H1 (cell line): ENCODE measurements around the gene ASCL5. TPM values are rescaled to one million over a fixed set of nuclear protein-coding genes. Genes with fewer than 3 reads are reported as not detected.

Experiments
- KDM5A ChIP-seq: fragments of 200-600 bp; IDR thresholded peaks from 2 replicates; pipeline ENCODE4 v1.7.1; 2012; ENCODE audit warnings: mild to moderate bottlenecking, low read length, inconsistent platforms, mixed read lengths
- MAFK ChIP-seq: IDR thresholded peaks from 2 replicates; pipeline ENCODE4 v1.6.1; 2012; ENCODE audit warnings: low read depth, mild to moderate bottlenecking, improper control_type of control experiment, low read length
- SRF ChIP-seq: IDR thresholded peaks from 2 replicates; pipeline ENCODE4 v1.6.1; 2011; ENCODE audit warnings: mild to moderate bottlenecking, low read depth, low read length, moderate library complexity
- TAF7 ChIP-seq: optimal IDR thresholded peaks from 2 replicates; pipeline ENCODE3; 2011; ENCODE audit warnings: low read depth, mild to moderate bottlenecking, inconsistent platforms, low read length, moderate library complexity, borderline replicate concordance
- polyA plus RNA-seq, 7 experiments: library from polyadenylated mRNA; depleted of rRNA in 3 of 7; stranded (reverse) in 5 of 7; unstranded in 2 of 7; fragments of >200 nt in 5 of 7; fragments of 200-250 nt in 2 of 7; gene quantifications; 1 replicate in 5 of 7; 2 replicates in 1 of 7; 4 replicates in 1 of 7; pipeline versions ENCODE4 v1.2.1 to v1.2.3, GENCODE V29; 2011 to 2013; ENCODE audit warnings: missing spikeins in 2 of 7, mixed read lengths in 2 of 7
- total RNA-seq: library from RNA; stranded (reverse); fragmentation: NEBNext Ultra II Directional; extraction: Animal tissue kit (Norgen Biotek cat#: 25700); gene quantifications from 2 replicates; pipeline ENCODE4 v1.2.1, GENCODE V29; 2021
- TF ChIP-seq, protein P1 (sequence below): IDR thresholded peaks from 2 replicates; pipeline ENCODE4 v1.6.1; 2012; ENCODE audit warnings: inconsistent platforms
- TF ChIP-seq, protein P2 (sequence below): IDR thresholded peaks from 2 replicates; pipeline ENCODE4 v1.6.1; 2011; ENCODE audit warnings: low read length, improper control_type of control experiment
- TF ChIP-seq, protein P3 (sequence below), 3 experiments: IDR thresholded peaks; 1 replicate in 2 of 3; 2 replicates in 1 of 3; pipeline versions ENCODE4 v1.5.1 to v1.6.1; 2011; ENCODE audit warnings: low read length in 3 of 3, mild to moderate bottlenecking in 3 of 3, inconsistent platforms in 2 of 3, low read depth in 1 of 3, moderate library complexity in 1 of 3; ENCODE audit not compliant: insufficient read depth in 1 of 3; ENCODE audit errors: control extremely low read depth in 1 of 3

ASCL5 gene
- total and polyA plus RNA-seq, 2 of the 8 experiments (the other 6 are each of a cell fraction or from before 2014, with no cell fraction given) = 0.29 to 0.41 TPM

DNA sequence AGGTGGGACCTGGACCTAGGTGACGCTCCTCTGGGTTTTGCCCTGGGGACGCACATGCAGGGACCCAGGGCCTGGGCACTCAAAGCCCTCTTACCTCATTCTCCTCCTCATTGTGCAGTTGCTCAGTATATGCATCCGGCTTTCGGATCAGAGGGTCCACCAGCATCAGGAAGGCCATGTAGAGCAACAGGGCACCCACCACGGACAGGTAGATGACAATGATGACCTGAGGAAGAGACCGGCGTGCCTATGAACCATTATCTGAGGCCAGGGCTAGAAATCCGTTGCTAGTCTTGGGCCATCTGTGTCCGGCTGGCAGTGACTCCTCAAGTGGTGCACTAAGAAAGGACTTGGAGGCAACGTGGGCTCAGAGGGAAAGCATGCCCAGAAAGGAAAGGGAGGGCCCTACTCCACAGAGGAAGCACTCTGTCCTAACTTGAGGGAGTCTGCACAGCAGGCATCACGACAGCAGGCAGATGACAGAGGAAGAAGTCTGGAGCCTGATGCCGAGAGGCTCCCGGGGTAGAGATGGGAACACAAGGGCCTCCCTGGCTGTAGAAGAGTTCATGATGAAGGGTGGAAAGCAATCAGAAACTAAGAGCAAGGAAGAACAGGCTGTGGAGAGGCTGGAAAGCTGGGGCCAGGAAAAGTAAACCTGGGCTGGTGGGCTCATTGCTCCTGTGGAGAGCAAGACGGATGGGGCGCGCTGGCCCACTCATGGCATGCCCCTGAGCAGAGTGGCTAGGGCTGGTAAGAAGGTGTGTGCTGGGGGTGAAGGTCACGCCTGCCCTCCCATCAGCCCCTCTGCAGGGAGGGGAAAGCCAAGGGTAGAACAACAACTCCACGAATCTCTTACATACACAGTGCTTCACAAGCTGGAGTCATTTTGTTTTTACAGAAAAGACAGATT is 17.0 kb upstream of the ASCL5 start (continued):
- TF ChIP-seq, protein P1, sequence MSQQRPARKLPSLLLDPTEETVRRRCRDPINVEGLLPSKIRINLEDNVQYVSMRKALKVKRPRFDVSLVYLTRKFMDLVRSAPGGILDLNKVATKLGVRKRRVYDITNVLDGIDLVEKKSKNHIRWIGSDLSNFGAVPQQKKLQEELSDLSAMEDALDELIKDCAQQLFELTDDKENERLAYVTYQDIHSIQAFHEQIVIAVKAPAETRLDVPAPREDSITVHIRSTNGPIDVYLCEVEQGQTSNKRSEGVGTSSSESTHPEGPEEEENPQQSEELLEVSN = no peak
- no peak for TF ChIP-seq SRF
- TF ChIP-seq, protein P2, sequence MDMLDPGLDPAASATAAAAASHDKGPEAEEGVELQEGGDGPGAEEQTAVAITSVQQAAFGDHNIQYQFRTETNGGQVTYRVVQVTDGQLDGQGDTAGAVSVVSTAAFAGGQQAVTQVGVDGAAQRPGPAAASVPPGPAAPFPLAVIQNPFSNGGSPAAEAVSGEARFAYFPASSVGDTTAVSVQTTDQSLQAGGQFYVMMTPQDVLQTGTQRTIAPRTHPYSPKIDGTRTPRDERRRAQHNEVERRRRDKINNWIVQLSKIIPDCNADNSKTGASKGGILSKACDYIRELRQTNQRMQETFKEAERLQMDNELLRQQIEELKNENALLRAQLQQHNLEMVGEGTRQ = no peak
- TF ChIP-seq, protein P3, sequence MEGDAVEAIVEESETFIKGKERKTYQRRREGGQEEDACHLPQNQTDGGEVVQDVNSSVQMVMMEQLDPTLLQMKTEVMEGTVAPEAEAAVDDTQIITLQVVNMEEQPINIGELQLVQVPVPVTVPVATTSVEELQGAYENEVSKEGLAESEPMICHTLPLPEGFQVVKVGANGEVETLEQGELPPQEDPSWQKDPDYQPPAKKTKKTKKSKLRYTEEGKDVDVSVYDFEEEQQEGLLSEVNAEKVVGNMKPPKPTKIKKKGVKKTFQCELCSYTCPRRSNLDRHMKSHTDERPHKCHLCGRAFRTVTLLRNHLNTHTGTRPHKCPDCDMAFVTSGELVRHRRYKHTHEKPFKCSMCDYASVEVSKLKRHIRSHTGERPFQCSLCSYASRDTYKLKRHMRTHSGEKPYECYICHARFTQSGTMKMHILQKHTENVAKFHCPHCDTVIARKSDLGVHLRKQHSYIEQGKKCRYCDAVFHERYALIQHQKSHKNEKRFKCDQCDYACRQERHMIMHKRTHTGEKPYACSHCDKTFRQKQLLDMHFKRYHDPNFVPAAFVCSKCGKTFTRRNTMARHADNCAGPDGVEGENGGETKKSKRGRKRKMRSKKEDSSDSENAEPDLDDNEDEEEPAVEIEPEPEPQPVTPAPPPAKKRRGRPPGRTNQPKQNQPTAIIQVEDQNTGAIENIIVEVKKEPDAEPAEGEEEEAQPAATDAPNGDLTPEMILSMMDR (IDR thresholded peaks at IDR 0.05; ENCODE audit: control extremely low read depth in 1 of 3, insufficient read depth in 1 of 3, low read depth in 1 of 3, low read length in 3 of 3) = no peak
- no peak for TF ChIP-seq MAFK
- no peak for TF ChIP-seq TAF7
- no peak for TF ChIP-seq KDM5A
